ENCODE data around the gene CDH23. TPM values are rescaled to one million over a fixed set of nuclear protein-coding genes. Genes with fewer than 3 reads are reported as not detected.

CDH23 gene
- total RNA-seq, 1 experiment from 2014 or later = 2.9 TPM

DNA sequence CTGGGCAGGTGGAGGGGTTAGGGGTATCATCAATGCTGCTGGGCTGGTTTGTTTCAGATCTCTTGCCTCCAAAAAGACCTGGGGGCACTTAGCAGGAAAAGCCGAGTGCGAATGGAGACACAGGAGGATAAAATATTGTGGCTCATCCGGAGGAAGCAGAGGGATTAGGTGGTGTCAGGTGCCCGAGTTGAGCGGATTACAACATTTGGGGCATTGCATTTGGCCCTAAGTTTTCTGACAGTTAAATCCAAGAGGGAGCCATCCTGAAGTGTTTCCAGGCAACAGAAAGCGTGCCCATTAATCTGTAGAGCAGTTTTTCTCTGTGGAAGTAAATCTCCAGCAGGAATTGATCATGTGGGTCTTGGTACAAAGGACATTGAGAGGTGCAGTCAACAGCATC is 85.9 kb downstream of the CDH23 start:
- no peak overlapping the region for H3K27ac Mint-ChIP-seq
- H3K36me3 Mint-ChIP-seq = no peaks in the 10 kb centered on the region
- POLR2A ChIA-PET = no interaction called here
- peaks cover 3% of the 10 kb centered on the region; the same call in 1 of the 2 replicates for H3K4me1 Mint-ChIP-seq
- no peak overlapping the region for H3K4me3 Mint-ChIP-seq
- no peaks in the 10 kb centered on the region for H3K27me3 Mint-ChIP-seq (ENCODE audit: low read depth)
- DNase-seq (ENCODE audit: low spot score) (no peak), ATAC-seq (no peak)
- CTCF ChIA-PET = interaction anchor here (1.2 to 4.9 kb wide), 7 partner anchors 8 to 226 kb away, joined by 5 to 50 read pairs (median 9); partner anchors contain the start of gene CDH23
- H3K9me3 Mint-ChIP-seq = no peaks in the 10 kb centered on the region
- TF ChIP-seq, protein P1, sequence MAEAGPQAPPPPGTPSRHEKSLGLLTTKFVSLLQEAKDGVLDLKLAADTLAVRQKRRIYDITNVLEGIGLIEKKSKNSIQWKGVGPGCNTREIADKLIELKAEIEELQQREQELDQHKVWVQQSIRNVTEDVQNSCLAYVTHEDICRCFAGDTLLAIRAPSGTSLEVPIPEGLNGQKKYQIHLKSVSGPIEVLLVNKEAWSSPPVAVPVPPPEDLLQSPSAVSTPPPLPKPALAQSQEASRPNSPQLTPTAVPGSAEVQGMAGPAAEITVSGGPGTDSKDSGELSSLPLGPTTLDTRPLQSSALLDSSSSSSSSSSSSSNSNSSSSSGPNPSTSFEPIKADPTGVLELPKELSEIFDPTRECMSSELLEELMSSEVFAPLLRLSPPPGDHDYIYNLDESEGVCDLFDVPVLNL (CRISPR knock-in tag; IDR thresholded peaks at IDR 0.05; ENCODE audit: borderline replicate concordance, low read depth) = no peak
- no peak for TF ChIP-seq ESRRA (CRISPR knock-in tag; IDR thresholded peaks at IDR 0.05; ENCODE audit: borderline replicate concordance)
- TF ChIP-seq TCF7 (CRISPR knock-in tag; IDR thresholded peaks at IDR 0.05; ENCODE audit: low read depth) = no peak
- TF ChIP-seq OVOL2 (CRISPR knock-in tag; IDR thresholded peaks at IDR 0.05; ENCODE audit: borderline replicate concordance) = no peak
- TF ChIP-seq, protein P2, sequence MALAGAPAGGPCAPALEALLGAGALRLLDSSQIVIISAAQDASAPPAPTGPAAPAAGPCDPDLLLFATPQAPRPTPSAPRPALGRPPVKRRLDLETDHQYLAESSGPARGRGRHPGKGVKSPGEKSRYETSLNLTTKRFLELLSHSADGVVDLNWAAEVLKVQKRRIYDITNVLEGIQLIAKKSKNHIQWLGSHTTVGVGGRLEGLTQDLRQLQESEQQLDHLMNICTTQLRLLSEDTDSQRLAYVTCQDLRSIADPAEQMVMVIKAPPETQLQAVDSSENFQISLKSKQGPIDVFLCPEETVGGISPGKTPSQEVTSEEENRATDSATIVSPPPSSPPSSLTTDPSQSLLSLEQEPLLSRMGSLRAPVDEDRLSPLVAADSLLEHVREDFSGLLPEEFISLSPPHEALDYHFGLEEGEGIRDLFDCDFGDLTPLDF (CRISPR knock-in tag; IDR thresholded peaks at IDR 0.05) = no peak
- no peak for TF ChIP-seq ZNF423 (CRISPR knock-in tag; IDR thresholded peaks at IDR 0.05)
- TF ChIP-seq, protein P3, sequence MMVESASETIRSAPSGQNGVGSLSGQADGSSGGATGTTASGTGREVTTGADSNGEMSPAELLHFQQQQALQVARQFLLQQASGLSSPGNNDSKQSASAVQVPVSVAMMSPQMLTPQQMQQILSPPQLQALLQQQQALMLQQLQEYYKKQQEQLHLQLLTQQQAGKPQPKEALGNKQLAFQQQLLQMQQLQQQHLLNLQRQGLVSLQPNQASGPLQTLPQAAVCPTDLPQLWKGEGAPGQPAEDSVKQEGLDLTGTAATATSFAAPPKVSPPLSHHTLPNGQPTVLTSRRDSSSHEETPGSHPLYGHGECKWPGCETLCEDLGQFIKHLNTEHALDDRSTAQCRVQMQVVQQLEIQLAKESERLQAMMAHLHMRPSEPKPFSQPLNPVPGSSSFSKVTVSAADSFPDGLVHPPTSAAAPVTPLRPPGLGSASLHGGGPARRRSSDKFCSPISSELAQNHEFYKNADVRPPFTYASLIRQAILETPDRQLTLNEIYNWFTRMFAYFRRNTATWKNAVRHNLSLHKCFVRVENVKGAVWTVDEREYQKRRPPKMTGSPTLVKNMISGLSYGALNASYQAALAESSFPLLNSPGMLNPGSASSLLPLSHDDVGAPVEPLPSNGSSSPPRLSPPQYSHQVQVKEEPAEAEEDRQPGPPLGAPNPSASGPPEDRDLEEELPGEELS (CRISPR knock-in tag; IDR thresholded peaks at IDR 0.05) = no peak
- no peak for TF ChIP-seq MXD4 (CRISPR knock-in tag; IDR thresholded peaks at IDR 0.05; ENCODE audit: borderline replicate concordance)
- TF ChIP-seq, protein P4, sequence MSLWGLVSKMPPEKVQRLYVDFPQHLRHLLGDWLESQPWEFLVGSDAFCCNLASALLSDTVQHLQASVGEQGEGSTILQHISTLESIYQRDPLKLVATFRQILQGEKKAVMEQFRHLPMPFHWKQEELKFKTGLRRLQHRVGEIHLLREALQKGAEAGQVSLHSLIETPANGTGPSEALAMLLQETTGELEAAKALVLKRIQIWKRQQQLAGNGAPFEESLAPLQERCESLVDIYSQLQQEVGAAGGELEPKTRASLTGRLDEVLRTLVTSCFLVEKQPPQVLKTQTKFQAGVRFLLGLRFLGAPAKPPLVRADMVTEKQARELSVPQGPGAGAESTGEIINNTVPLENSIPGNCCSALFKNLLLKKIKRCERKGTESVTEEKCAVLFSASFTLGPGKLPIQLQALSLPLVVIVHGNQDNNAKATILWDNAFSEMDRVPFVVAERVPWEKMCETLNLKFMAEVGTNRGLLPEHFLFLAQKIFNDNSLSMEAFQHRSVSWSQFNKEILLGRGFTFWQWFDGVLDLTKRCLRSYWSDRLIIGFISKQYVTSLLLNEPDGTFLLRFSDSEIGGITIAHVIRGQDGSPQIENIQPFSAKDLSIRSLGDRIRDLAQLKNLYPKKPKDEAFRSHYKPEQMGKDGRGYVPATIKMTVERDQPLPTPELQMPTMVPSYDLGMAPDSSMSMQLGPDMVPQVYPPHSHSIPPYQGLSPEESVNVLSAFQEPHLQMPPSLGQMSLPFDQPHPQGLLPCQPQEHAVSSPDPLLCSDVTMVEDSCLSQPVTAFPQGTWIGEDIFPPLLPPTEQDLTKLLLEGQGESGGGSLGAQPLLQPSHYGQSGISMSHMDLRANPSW (CRISPR knock-in tag; conservative IDR thresholded peaks at IDR 0.05; ENCODE audit: low read depth) = no peak
- no peak for TF ChIP-seq NR2C2 (CRISPR knock-in tag; IDR thresholded peaks at IDR 0.05)
- no peak for TF ChIP-seq ZNF263 (CRISPR knock-in tag; IDR thresholded peaks at IDR 0.05; ENCODE audit: low read depth)
- no peak for TF ChIP-seq SOX15 (CRISPR knock-in tag; IDR thresholded peaks at IDR 0.05)
- TF ChIP-seq ZNF671 (CRISPR knock-in tag; IDR thresholded peaks at IDR 0.05) = no peak
- TF ChIP-seq IRF2 (CRISPR knock-in tag; IDR thresholded peaks at IDR 0.05; ENCODE audit: borderline replicate concordance, low read depth) = no peak
- TF ChIP-seq, protein P5, sequence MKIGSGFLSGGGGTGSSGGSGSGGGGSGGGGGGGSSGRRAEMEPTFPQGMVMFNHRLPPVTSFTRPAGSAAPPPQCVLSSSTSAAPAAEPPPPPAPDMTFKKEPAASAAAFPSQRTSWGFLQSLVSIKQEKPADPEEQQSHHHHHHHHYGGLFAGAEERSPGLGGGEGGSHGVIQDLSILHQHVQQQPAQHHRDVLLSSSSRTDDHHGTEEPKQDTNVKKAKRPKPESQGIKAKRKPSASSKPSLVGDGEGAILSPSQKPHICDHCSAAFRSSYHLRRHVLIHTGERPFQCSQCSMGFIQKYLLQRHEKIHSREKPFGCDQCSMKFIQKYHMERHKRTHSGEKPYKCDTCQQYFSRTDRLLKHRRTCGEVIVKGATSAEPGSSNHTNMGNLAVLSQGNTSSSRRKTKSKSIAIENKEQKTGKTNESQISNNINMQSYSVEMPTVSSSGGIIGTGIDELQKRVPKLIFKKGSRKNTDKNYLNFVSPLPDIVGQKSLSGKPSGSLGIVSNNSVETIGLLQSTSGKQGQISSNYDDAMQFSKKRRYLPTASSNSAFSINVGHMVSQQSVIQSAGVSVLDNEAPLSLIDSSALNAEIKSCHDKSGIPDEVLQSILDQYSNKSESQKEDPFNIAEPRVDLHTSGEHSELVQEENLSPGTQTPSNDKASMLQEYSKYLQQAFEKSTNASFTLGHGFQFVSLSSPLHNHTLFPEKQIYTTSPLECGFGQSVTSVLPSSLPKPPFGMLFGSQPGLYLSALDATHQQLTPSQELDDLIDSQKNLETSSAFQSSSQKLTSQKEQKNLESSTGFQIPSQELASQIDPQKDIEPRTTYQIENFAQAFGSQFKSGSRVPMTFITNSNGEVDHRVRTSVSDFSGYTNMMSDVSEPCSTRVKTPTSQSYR (CRISPR knock-in tag; IDR thresholded peaks at IDR 0.05) = no peak
- TF ChIP-seq, protein P6, sequence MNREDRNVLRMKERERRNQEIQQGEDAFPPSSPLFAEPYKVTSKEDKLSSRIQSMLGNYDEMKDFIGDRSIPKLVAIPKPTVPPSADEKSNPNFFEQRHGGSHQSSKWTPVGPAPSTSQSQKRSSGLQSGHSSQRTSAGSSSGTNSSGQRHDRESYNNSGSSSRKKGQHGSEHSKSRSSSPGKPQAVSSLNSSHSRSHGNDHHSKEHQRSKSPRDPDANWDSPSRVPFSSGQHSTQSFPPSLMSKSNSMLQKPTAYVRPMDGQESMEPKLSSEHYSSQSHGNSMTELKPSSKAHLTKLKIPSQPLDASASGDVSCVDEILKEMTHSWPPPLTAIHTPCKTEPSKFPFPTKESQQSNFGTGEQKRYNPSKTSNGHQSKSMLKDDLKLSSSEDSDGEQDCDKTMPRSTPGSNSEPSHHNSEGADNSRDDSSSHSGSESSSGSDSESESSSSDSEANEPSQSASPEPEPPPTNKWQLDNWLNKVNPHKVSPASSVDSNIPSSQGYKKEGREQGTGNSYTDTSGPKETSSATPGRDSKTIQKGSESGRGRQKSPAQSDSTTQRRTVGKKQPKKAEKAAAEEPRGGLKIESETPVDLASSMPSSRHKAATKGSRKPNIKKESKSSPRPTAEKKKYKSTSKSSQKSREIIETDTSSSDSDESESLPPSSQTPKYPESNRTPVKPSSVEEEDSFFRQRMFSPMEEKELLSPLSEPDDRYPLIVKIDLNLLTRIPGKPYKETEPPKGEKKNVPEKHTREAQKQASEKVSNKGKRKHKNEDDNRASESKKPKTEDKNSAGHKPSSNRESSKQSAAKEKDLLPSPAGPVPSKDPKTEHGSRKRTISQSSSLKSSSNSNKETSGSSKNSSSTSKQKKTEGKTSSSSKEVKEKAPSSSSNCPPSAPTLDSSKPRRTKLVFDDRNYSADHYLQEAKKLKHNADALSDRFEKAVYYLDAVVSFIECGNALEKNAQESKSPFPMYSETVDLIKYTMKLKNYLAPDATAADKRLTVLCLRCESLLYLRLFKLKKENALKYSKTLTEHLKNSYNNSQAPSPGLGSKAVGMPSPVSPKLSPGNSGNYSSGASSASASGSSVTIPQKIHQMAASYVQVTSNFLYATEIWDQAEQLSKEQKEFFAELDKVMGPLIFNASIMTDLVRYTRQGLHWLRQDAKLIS (CRISPR knock-in tag; IDR thresholded peaks at IDR 0.05; ENCODE audit: borderline replicate concordance) = no peak
- no peak for TF ChIP-seq FOXK1 (CRISPR knock-in tag; IDR thresholded peaks at IDR 0.05)

Data from WTC11 (cell line).